Measurements from ENCODE around the gene RASA2. TPM values are rescaled to one million over a fixed set of nuclear protein-coding genes. Genes with fewer than 3 reads are reported as not detected.

Gene RASA2
- total and polyA plus RNA-seq, 12 donors = 1.4 to 7.7 (median 5.1) TPM

DNA sequence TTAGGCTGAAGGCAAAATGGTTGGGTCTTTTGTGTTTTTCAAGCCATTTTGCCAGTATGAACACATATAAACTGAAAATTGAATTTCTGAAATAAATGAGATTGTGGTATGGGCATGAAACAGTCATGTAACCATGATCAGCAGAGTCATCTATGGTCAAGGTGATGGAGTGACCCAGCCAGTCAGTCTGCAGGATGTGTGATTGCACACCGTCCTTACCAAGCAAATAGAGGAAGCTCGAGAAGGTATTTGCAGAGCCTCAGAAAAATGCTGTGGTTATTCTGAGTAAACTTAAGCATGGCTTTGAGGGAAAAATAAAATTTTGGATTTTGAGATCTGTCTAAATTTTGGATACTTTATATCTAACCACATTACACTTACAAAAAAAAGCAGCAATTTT lies 155.4 kb downstream of the RASA2 start:
- H3K4me3 ChIP-seq = no peak overlapping the region
- H3K4me1 ChIP-seq = peaks cover 0 to 7% (median 0%) of the 10 kb centered on the region in 9 donors
- 71 to 78% methylated on average over 2 of the region's 2 CpGs for WGBS, 2 donors
- H3K36me3 ChIP-seq = no peaks in the 10 kb centered on the region
- no peak for TF ChIP-seq CTCF (IDR thresholded peaks at IDR 0.05)
- no peak overlapping the region for H3K27ac ChIP-seq
- H3K27me3 ChIP-seq = no peaks in the 10 kb centered on the region
- DNase-seq = no peak
- intact Hi-C loops (cut with DNase I) = loop anchor here in 4 of 10 donors (10.0 kb wide), 3 partner anchors 93 to 273 kb away; partner anchors contain the start of gene RNF7 (in 2 of the 4)
- ATAC-seq = no peak
- no peaks in the 10 kb centered on the region for H3K9me3 ChIP-seq

DNA sequence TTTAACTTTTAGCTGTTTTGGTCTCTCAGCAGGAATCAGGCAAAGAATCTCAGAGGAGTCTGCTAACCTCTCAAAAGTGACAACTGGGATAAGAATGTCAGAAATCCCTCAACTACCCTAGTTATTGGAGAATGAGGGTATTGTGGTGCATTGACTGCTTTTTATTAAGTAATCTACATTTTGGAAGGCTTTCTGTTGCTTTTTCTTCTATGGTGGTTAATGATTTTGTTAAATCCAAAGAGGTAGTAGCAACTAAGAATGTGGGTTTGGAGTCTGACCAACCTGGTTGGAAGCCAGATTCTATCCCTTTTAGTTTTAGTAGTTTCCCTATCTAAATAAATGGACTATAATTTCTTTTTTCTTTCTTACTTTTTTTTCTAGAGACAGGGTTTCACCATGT lies 156.6 kb downstream of the RASA2 start:
- H3K4me3 ChIP-seq = no peak overlapping the region
- no peaks in the 10 kb centered on the region for H3K9me3 ChIP-seq
- H3K27ac ChIP-seq = no peak overlapping the region
- intact Hi-C loops (cut with DNase I) = loop anchor here in 4 of 10 donors (10.0 kb wide), 3 partner anchors 91 to 271 kb away; partner anchors contain the start of gene RNF7 (in 2 of the 4)
- peaks cover 0 to 7% (median 0%) of the 10 kb centered on the region in 9 donors for H3K4me1 ChIP-seq
- no peaks in the 10 kb centered on the region for H3K27me3 ChIP-seq
- H3K36me3 ChIP-seq = no peaks in the 10 kb centered on the region
- no peak for TF ChIP-seq CTCF (IDR thresholded peaks at IDR 0.05)
- no peak for ATAC-seq
- DNase-seq = no peak

- ATAC-seq (no peak), DNase-seq (no peak)
- Histone ChIP-seq H3K4me1 (peaks cover 0 to 7% (median 0%) of the 10 kb centered on the region in 9 donors), H3K4me3 (no peak overlapping the region), H3K36me3 (no peaks in the 10 kb centered on the region), H3K9me3 (no peaks in the 10 kb centered on the region), H3K27me3 (no peaks in the 10 kb centered on the region), H3K27ac (no peak overlapping the region)
- TF ChIP-seq CTCF (IDR thresholded peaks at IDR 0.05) = no peak
- intact Hi-C loops (cut with DNase I) = loop anchor here in 4 of 10 donors (10.0 kb wide), 3 partner anchors 91 to 271 kb away; partner anchors contain the start of gene RNF7 (in 2 of the 4)
- WGBS, 2 donors = 76 to 86% methylated on average over 1 of the region's 1 CpG
Observed at GRCh38 chr3:141643796-141644195, 157.0 kb downstream of the RASA2 start.

GRCh38 chr3:141644931-141645330 lies 158.1 kb downstream of the RASA2 start:
- Histone ChIP-seq H3K27me3 (no peaks in the 10 kb centered on the region), H3K36me3 (no peaks in the 10 kb centered on the region), H3K4me3 (no peak overlapping the region), H3K27ac (no peak overlapping the region), H3K4me1 (peaks cover 0 to 7% (median 0%) of the 10 kb centered on the region in 9 donors), H3K9me3 (no peaks in the 10 kb centered on the region)
- WGBS, 2 donors = 29 to 39% methylated on average over 5 of the region's 5 CpGs
- DNase-seq = peak; percentile 69 to 84
- ATAC-seq = peak; percentile 62 to 90 (median 80)
- intact Hi-C loops (cut with DNase I) = loop anchor here in 5 of 10 donors (5.0 to 10.0 kb wide), 4 partner anchors 90 to 270 kb away; partner anchors contain the start of gene RNF7 (in 2 of the 5)
- TF ChIP-seq CTCF (IDR thresholded peaks at IDR 0.05) = peak; percentile 34 to 82 (median 64)

Measured in heart right ventricle (tissue), 16 donors.